Glutamatergic neuron (in vitro differentiated cells): ENCODE results near the gene SGCE. TPM values are rescaled to one million over a fixed set of nuclear protein-coding genes. Genes with fewer than 3 reads are reported as not detected.

Experiments
- DNase-seq: peaks from one replicate; pipeline ENCODE4 v3.0.0; 2022
- H3K27ac Mint-ChIP-seq: one replicate; pipeline ENCODE4 v1.8.0; 2020; ENCODE audit warnings: mild to moderate bottlenecking, mixed read lengths, inconsistent platforms; ENCODE audit not compliant: unreplicated experiment
- H3K27me3 Mint-ChIP-seq: one replicate; pipeline ENCODE4 v1.8.0; 2020; ENCODE audit warnings: mild to moderate bottlenecking, moderate library complexity, mixed read lengths, inconsistent platforms; ENCODE audit not compliant: unreplicated experiment
- H3K36me3 Mint-ChIP-seq: one replicate; pipeline ENCODE4 v1.8.0; 2020; ENCODE audit warnings: mild to moderate bottlenecking, mixed read lengths, inconsistent platforms; ENCODE audit not compliant: unreplicated experiment
- H3K4me1 Mint-ChIP-seq: one replicate; pipeline ENCODE4 v1.8.0; 2020; ENCODE audit warnings: mild to moderate bottlenecking, low read depth, mixed read lengths, inconsistent platforms; ENCODE audit not compliant: unreplicated experiment
- H3K4me3 Mint-ChIP-seq: one replicate; pipeline ENCODE4 v1.8.0; 2020; ENCODE audit warnings: mild to moderate bottlenecking, mixed read lengths, inconsistent platforms; ENCODE audit not compliant: unreplicated experiment
- H3K9me3 Mint-ChIP-seq: one replicate; pipeline ENCODE4 v1.8.0; 2020; ENCODE audit warnings: mild to moderate bottlenecking, moderate library complexity, mixed read lengths, inconsistent platforms; ENCODE audit not compliant: unreplicated experiment
- CTCF ChIP-seq: fragments of 200-600 bp; sonication (generic); IDR thresholded peaks from one replicate; pipeline ENCODE4 v1.5.0; 2021; ENCODE audit not compliant: partially characterized antibody, unreplicated experiment
- total RNA-seq: library from RNA; stranded (reverse); fragmentation: NEBNext Ultra II Directional; extraction: Animal tissue kit (Norgen Biotek cat#: 25700); gene quantifications from one replicate; pipeline ENCODE4 v1.2.1, GENCODE V29; 2021; ENCODE audit not compliant: unreplicated experiment

SGCE gene
- total RNA-seq, 1 donor from 2014 or later, result 64.4 TPM

DNA sequence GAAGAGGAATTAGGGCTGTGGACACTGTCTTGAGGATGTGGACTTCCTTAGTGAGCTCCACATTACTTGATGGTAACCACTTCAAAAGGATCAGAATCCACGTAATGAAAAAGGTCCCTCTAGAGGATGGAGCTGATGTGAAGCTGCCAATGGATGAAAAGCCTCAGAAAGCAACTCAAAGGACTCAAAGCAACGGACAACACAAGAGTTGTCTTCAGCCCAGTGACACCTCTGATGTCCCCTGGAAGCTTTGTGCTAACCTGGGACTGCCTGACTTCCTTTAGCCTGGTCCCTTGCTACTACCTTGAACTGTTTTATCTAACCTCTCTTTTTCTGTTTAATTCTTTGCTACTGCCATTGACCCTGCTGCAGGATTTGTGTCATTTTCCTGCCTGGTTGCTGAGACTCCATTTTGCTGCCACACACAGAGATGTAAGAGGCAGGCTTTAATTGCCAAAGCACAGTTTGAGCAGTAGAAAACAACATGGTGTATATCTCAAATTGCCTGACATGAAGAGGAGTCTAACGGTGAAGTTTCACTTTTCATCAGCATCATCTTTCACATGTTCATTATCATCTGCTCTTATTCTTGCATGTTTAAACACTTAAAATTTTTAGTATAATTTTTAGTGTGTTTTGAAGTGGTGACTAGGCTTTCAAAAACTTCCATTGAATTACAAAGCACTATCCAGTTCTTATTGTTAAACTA, 11.1 kb upstream of the SGCE start:
- Mint-ChIP-seq H3K9me3 (peaks cover 9% of the 10 kb centered on the region), H3K4me3 (no peak overlapping the region), H3K36me3 (peaks cover 14% of the 10 kb centered on the region), H3K27me3 (peaks cover 5% of the 10 kb centered on the region), H3K27ac (no peak overlapping the region), H3K4me1 (peaks cover 1% of the 10 kb centered on the region)
- no peak for TF ChIP-seq CTCF
- DNase-seq, result no peak

- Mint-ChIP-seq H3K36me3 (peaks cover 14% of the 10 kb centered on the region), H3K4me3 (no peak overlapping the region), H3K27me3 (peaks cover 5% of the 10 kb centered on the region), H3K27ac (no peak overlapping the region), H3K4me1 (peaks cover 5% of the 10 kb centered on the region), H3K9me3 (peaks cover 9% of the 10 kb centered on the region)
- no peak for TF ChIP-seq CTCF
- DNase-seq, result no peak
Measured at GRCh38 chr7:94665426-94665825, 9.5 kb upstream of the SGCE start.

DNA sequence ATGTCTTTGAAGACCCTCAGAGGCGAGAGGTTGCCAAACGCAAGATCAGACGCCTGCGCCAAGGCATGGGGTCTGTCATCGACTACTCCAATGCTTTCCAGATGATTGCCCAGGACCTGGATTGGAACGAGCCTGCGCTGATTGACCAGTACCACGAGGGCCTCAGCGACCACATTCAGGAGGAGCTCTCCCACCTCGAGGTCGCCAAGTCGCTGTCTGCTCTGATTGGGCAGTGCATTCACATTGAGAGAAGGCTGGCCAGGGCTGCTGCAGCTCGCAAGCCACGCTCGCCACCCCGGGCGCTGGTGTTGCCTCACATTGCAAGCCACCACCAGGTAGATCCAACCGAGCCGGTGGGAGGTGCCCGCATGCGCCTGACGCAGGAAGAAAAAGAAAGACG, 8.1 kb upstream of the SGCE start:
- Mint-ChIP-seq H3K27me3 (peaks cover 5% of the 10 kb centered on the region), H3K27ac (no peak overlapping the region), H3K36me3 (peaks cover 14% of the 10 kb centered on the region), H3K4me3 (no peak overlapping the region), H3K4me1 (peaks cover 5% of the 10 kb centered on the region), H3K9me3 (peaks cover 9% of the 10 kb centered on the region)
- no peak for DNase-seq
- no peak for TF ChIP-seq CTCF

GRCh38 chr7:94662548-94662947, 6.6 kb upstream of the SGCE start:
- DNase-seq, result no peak
- H3K9me3 Mint-ChIP-seq, result peaks cover 9% of the 10 kb centered on the region
- peaks cover 14% of the 10 kb centered on the region for H3K36me3 Mint-ChIP-seq
- peaks cover 5% of the 10 kb centered on the region for H3K27me3 Mint-ChIP-seq
- TF ChIP-seq CTCF, result no peak
- no peak overlapping the region for H3K4me3 Mint-ChIP-seq
- H3K27ac Mint-ChIP-seq, result no peak overlapping the region
- H3K4me1 Mint-ChIP-seq, result peaks cover 5% of the 10 kb centered on the region

DNA sequence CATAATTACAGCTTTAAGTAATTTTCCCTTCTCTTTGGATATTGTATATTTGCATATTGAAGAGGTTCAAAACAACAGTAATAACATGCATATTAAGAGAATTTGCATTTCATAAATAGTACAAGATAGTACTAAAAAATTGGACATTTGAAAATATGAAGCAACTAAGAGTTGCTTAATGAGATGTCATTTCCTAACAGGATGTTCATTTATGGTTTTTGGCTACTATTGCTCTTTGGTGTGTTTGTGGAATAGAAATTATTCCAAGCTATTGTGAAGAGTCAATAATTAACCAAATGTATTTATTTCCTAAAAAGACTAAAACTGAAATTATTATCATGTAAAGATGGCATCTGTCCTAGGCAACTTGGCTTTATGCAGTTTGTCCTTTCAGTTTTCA, 4.1 kb upstream of the SGCE start:
- peaks cover 7% of the 10 kb centered on the region for H3K36me3 Mint-ChIP-seq
- no peak overlapping the region for H3K27ac Mint-ChIP-seq
- H3K4me3 Mint-ChIP-seq, result no peak overlapping the region
- no peak for DNase-seq
- peaks cover 18% of the 10 kb centered on the region for H3K27me3 Mint-ChIP-seq
- peaks cover 5% of the 10 kb centered on the region for H3K4me1 Mint-ChIP-seq
- peaks cover 19% of the 10 kb centered on the region for H3K9me3 Mint-ChIP-seq
- TF ChIP-seq CTCF, result no peak
